Measurements from ENCODE around the gene GRIA1. TPM values are rescaled to one million over a fixed set of nuclear protein-coding genes. Genes with fewer than 3 reads are reported as not detected.

GRIA1 gene
- total and polyA plus RNA-seq, 8 donors = 0.04 to 0.22 (median 0.05) TPM; not detected in 3

- H3K27me3 ChIP-seq = no peaks in the 10 kb centered on the region
- H3K27ac ChIP-seq = no peak overlapping the region
- no peaks in the 10 kb centered on the region for H3K4me1 ChIP-seq
- intact Hi-C loops (cut with DNase I) = no loop called here
- no peak for TF ChIP-seq CTCF (IDR thresholded peaks at IDR 0.05)
- no peaks in the 10 kb centered on the region for H3K36me3 ChIP-seq
- no peak overlapping the region for H3K4me3 ChIP-seq
- ATAC-seq (no peak), FAIRE-seq (no peak), DNase-seq (no peak)
- no peaks in the 10 kb centered on the region for H3K9me3 ChIP-seq
- WGBS, 2 donors = 61 to 77% methylated on average over 2 of the region's 2 CpGs
Observed at GRCh38 chr5:153756540-153756939, 266.1 kb downstream of the GRIA1 start.

GRCh38 chr5:153765987-153766386 lies 275.5 kb downstream of the GRIA1 start:
- Histone ChIP-seq H3K27ac (no peak overlapping the region), H3K27me3 (no peaks in the 10 kb centered on the region), H3K4me1 (no peaks in the 10 kb centered on the region), H3K36me3 (no peaks in the 10 kb centered on the region), H3K9me3 (no peaks in the 10 kb centered on the region), H3K4me3 (no peak overlapping the region)
- intact Hi-C loops (cut with DNase I) = no loop called here
- WGBS, 2 donors = 21 to 23% methylated on average over 1 of the region's 1 CpG
- DNase-seq = no peak
- no peak for ATAC-seq
- no peak for FAIRE-seq
- no peak for TF ChIP-seq CTCF (IDR thresholded peaks at IDR 0.05)

GRCh38 chr5:153767221-153768188 lies 277.0 kb downstream of the GRIA1 start:
- H3K4me3 ChIP-seq = no peak overlapping the region
- H3K4me1 ChIP-seq = no peaks in the 10 kb centered on the region
- no peaks in the 10 kb centered on the region for H3K27me3 ChIP-seq
- no peaks in the 10 kb centered on the region for H3K9me3 ChIP-seq
- no peak for TF ChIP-seq CTCF (IDR thresholded peaks at IDR 0.05)
- FAIRE-seq (no peak), DNase-seq (no peak), ATAC-seq (no peak)
- no peaks in the 10 kb centered on the region for H3K36me3 ChIP-seq
- WGBS, 2 donors = 52 to 64% methylated on average over 4 of the region's 4 CpGs
- intact Hi-C loops (cut with DNase I) = no loop called here
- no peak overlapping the region for H3K27ac ChIP-seq

GRCh38 chr5:153770066-153770465 lies 279.6 kb downstream of the GRIA1 start:
- Histone ChIP-seq H3K27me3 (no peaks in the 10 kb centered on the region), H3K36me3 (no peaks in the 10 kb centered on the region), H3K9me3 (no peaks in the 10 kb centered on the region), H3K4me1 (no peaks in the 10 kb centered on the region), H3K4me3 (no peak overlapping the region), H3K27ac (no peak overlapping the region)
- TF ChIP-seq CTCF (IDR thresholded peaks at IDR 0.05) = no peak
- ATAC-seq (no peak), FAIRE-seq (no peak), DNase-seq (no peak)
- intact Hi-C loops (cut with DNase I) = no loop called here
- WGBS, 2 donors = 74 to 80% methylated on average over 5 of the region's 5 CpGs

- Histone ChIP-seq H3K27me3 (no peaks in the 10 kb centered on the region), H3K9me3 (no peaks in the 10 kb centered on the region), H3K4me1 (no peaks in the 10 kb centered on the region), H3K36me3 (no peaks in the 10 kb centered on the region), H3K4me3 (no peak overlapping the region), H3K27ac (no peak overlapping the region)
- 27 to 50% methylated on average over 1 of the region's 1 CpG for WGBS, 2 donors
- FAIRE-seq (no peak), ATAC-seq (no peak), DNase-seq (no peak)
- no peak for TF ChIP-seq CTCF (IDR thresholded peaks at IDR 0.05)
- intact Hi-C loops (cut with DNase I) = no loop called here
Observed at GRCh38 chr5:153774686-153775085, 284.2 kb downstream of the GRIA1 start.
